Activated naive CD8-positive, alpha-beta T cell treated with anti-CD3 and anti-CD28 coated beads for 36 hours (primary cell): ENCODE measurements around the gene ZC3H13. TPM values are rescaled to one million over a fixed set of nuclear protein-coding genes. Genes with fewer than 3 reads are reported as not detected.
A peak's percentile ranks its signal among the peaks of the same experiment; 100 is the strongest.

Experiments
- DNase-seq: peaks from one replicate; pipeline ENCODE4 v3.0.0; 2021
- H3K27ac Mint-ChIP-seq: one replicate; pipeline ENCODE4 v1.8.0; 2022; ENCODE audit warnings: mild to moderate bottlenecking, moderate library complexity, mixed read lengths
- H3K27me3 Mint-ChIP-seq: one replicate; pipeline ENCODE4 v1.8.0; 2022; ENCODE audit warnings: mild to moderate bottlenecking, mixed read lengths
- H3K36me3 Mint-ChIP-seq: one replicate; pipeline ENCODE4 v1.8.0; 2021; ENCODE audit warnings: mild to moderate bottlenecking, mixed read lengths
- H3K4me1 Mint-ChIP-seq: one replicate; pipeline ENCODE4 v1.8.0; 2021; ENCODE audit warnings: mixed read lengths
- H3K4me3 Mint-ChIP-seq: one replicate; pipeline ENCODE4 v1.8.0; 2022; ENCODE audit warnings: mild to moderate bottlenecking, moderate library complexity, mixed read lengths
- H3K9me3 Mint-ChIP-seq: one replicate; pipeline ENCODE4 v1.8.0; 2022; ENCODE audit warnings: mixed read lengths
- total RNA-seq, 2 experiments: library from RNA; stranded (reverse); gene quantifications; one replicate each; pipeline ENCODE4 v1.2.3, GENCODE V29; 2021

Gene ZC3H13
- 10 to 100 TPM; 41.6 to 45.7 TPM for total RNA-seq

DNA sequence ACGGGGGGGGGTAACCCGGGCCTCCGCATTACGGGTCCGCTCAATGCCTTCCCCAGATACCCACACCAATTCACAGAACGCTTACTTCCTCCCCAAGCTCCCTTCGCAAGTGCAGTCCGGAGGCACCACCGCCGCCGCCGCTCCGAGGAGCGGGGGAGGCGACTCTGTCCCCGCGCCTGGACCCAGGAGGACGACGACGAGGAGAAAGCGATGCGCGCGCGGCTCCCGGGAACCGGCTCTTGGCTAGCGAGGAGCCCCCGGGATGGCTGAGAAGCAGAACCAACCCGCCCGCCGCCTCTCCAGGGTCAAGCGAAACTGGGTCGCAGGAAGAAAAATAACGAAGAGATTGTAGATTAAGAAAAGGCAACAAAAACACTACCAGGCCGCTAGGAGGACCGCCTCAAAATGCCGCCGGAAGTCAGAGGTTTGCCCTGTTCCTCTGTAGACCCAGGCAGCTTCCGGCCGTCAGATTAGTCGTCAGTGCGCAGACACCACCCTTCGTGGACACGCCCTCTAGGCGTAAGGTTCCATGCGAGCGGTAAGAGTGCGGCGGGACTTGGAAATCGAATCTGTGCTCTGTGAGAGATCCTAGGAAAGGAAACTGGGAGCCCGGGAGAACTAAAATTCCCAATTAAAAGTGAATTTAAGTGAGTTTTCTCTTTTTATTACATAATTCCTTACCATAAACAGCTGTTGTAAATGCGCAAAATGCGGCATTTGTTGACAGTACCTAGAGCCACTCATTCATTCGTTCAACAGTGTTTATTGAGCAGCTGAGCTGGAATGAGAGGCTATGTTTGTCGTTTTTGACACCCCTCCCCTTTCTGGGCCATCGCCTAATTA is at the start of gene ZC3H13:
Gene ZC3H13, minus strand, starts transcription at position 428 of the 843 bp plus-strand sequence. CDS start 7,239 bp downstream, outside the sequence.
- Mint-ChIP-seq H3K4me3 (peak within 1 kb of the TSS; percentile 92), H3K36me3 (peaks cover 4% of the 10 kb centered on the region), H3K4me1 (peaks cover 29% of the 10 kb centered on the region), H3K27ac (peak within 1 kb of the TSS; percentile 98), H3K27me3 (peaks cover 8% of the 10 kb centered on the region), H3K9me3 (no peaks in the 10 kb centered on the region)
- peak; percentile 90 for DNase-seq

- H3K9me3 Mint-ChIP-seq = no peaks in the 10 kb centered on the region
- no peak overlapping the region for H3K4me3 Mint-ChIP-seq
- DNase-seq = no peak
- no peak overlapping the region for H3K27ac Mint-ChIP-seq
- H3K36me3 Mint-ChIP-seq = no peaks in the 10 kb centered on the region
- H3K4me1 Mint-ChIP-seq = peaks cover 7% of the 10 kb centered on the region
- H3K27me3 Mint-ChIP-seq = peaks cover 6% of the 10 kb centered on the region
Measured at GRCh38 chr13:46102255-46102605, 49.7 kb upstream of the ZC3H13 start.

GRCh38 chr13:46101484-46102254 is 49.1 kb upstream of the ZC3H13 start:
- no peak overlapping the region for H3K4me3 Mint-ChIP-seq
- peaks cover 6% of the 10 kb centered on the region for H3K27me3 Mint-ChIP-seq
- DNase-seq = no peak
- H3K27ac Mint-ChIP-seq = no peak overlapping the region
- H3K36me3 Mint-ChIP-seq = no peaks in the 10 kb centered on the region
- no peaks in the 10 kb centered on the region for H3K9me3 Mint-ChIP-seq
- peaks cover 2% of the 10 kb centered on the region for H3K4me1 Mint-ChIP-seq

DNA sequence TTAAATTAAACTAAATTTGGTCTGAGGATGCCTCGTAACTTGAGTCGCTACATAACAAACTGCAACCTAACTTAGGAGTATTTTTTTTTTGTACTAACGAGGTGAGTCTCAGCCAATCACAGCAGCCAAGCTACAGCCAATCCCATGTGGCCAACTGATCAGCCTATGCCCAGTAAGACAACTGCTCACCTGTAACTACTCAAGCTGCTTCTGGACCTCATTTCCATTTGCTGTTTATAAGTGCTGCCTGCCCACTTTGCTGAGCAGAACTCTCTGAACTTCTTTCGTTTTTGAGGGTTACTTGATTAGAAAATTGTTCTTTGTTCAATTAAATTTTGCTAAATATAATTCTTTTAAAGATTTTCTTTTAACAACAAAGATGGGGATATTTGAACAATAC is 48.5 kb upstream of the ZC3H13 start:
- Mint-ChIP-seq H3K4me3 (no peak overlapping the region), H3K27ac (no peak overlapping the region), H3K36me3 (no peaks in the 10 kb centered on the region), H3K9me3 (no peaks in the 10 kb centered on the region), H3K4me1 (peaks cover 2% of the 10 kb centered on the region), H3K27me3 (peaks cover 6% of the 10 kb centered on the region)
- DNase-seq = no peak

DNA sequence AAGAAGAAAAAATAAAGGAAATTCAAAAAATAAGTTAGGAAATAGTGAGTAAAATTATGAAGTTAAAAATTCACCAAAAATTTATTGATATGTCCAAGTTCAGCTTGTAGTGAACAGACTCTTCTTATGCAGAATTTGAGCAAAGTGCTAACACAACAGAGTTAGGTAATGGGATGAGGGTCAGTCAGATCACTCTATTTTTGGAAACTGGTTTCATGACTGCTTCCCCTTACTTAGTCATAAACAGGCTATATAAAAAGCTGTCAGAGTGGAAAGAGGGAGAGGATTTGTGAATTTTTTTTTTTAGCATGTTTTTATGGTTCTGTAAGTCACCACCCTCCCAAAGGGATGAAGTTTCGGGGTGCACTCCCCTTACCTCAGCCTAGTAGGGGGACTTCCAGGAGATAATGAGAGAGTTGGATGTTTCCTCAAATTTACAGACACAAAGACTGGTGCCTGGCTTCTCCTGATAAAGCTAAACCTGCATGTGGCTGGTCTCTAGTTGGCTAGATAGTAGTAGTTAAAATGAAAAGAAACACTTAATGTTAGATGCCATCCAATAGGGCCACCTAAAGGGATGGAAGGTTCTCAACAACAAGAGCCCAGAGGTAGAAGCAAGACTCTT is 47.8 kb upstream of the ZC3H13 start:
- no peaks in the 10 kb centered on the region for H3K36me3 Mint-ChIP-seq
- H3K4me1 Mint-ChIP-seq = peaks cover 2% of the 10 kb centered on the region
- no peaks in the 10 kb centered on the region for H3K9me3 Mint-ChIP-seq
- H3K27ac Mint-ChIP-seq = no peak overlapping the region
- no peak for DNase-seq
- H3K4me3 Mint-ChIP-seq = no peak overlapping the region
- peaks cover 4% of the 10 kb centered on the region for H3K27me3 Mint-ChIP-seq

- Mint-ChIP-seq H3K4me3 (no peak overlapping the region), H3K27me3 (no peaks in the 10 kb centered on the region), H3K9me3 (no peaks in the 10 kb centered on the region), H3K27ac (no peak overlapping the region), H3K4me1 (peaks cover 2% of the 10 kb centered on the region), H3K36me3 (no peaks in the 10 kb centered on the region)
- no peak for DNase-seq
Measured at GRCh38 chr13:46097663-46098062, 45.1 kb upstream of the ZC3H13 start.

- no peak for DNase-seq
- Mint-ChIP-seq H3K27ac (no peak overlapping the region), H3K27me3 (peaks cover 2% of the 10 kb centered on the region), H3K36me3 (no peaks in the 10 kb centered on the region), H3K9me3 (no peaks in the 10 kb centered on the region), H3K4me1 (peaks cover 2% of the 10 kb centered on the region), H3K4me3 (no peak overlapping the region)
Measured at GRCh38 chr13:46097015-46097414, 44.5 kb upstream of the ZC3H13 start.

DNA sequence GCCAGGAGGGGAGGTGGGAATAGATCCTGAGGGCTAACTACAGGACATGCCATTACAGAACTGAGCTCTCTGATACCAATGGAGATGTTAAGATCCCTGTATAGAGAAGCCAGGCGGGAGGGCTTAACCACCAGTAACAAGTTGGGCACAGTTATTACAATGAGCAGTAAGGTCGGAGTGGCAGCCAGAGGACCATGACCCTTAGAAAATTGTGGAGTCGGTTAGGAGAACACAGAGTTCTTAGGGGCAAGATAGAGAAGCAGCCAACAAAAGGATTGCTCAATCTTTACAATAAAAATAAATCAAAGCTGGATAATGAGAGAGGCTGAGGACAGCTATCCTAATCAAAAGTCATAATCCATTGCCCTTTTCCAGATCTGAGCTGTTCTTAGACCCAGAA is 41.9 kb upstream of the ZC3H13 start:
- H3K4me1 Mint-ChIP-seq = no peaks in the 10 kb centered on the region
- peaks cover 3% of the 10 kb centered on the region for H3K27me3 Mint-ChIP-seq
- H3K36me3 Mint-ChIP-seq = no peaks in the 10 kb centered on the region
- no peak for DNase-seq
- H3K4me3 Mint-ChIP-seq = no peak overlapping the region
- no peaks in the 10 kb centered on the region for H3K9me3 Mint-ChIP-seq
- no peak overlapping the region for H3K27ac Mint-ChIP-seq

GRCh38 chr13:46088821-46089562 is 36.4 kb upstream of the ZC3H13 start:
- no peak overlapping the region for H3K4me3 Mint-ChIP-seq
- DNase-seq = no peak
- H3K27ac Mint-ChIP-seq = no peak overlapping the region
- no peaks in the 10 kb centered on the region for H3K9me3 Mint-ChIP-seq
- no peaks in the 10 kb centered on the region for H3K36me3 Mint-ChIP-seq
- peaks cover 3% of the 10 kb centered on the region for H3K27me3 Mint-ChIP-seq
- no peaks in the 10 kb centered on the region for H3K4me1 Mint-ChIP-seq

GRCh38 chr13:46087481-46087880 is 34.9 kb upstream of the ZC3H13 start:
- no peak overlapping the region for H3K4me3 Mint-ChIP-seq
- H3K27ac Mint-ChIP-seq = no peak overlapping the region
- H3K36me3 Mint-ChIP-seq = no peaks in the 10 kb centered on the region
- no peaks in the 10 kb centered on the region for H3K9me3 Mint-ChIP-seq
- H3K27me3 Mint-ChIP-seq = peaks cover 3% of the 10 kb centered on the region
- DNase-seq = no peak
- H3K4me1 Mint-ChIP-seq = no peaks in the 10 kb centered on the region

DNA sequence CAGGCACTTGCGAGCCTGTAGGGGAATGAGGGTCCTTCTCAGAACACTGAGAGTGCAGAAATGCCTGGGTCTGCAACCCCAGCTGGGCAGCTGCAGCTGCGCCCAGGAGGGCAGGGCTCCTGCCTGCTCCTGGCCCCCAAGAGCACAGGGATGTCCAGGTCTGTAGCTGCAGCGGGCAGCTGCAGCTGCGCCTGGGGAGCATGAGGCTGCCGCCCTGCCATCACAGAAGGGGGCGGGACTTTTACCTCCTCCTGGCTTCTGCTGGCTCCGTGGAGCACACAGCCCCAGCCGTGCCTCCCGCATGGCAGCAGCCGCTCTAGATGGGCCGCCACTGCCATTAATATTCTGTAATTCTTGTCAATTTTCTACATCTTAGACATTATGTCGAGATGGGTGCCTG is 34.4 kb upstream of the ZC3H13 start:
- H3K27ac Mint-ChIP-seq = no peak overlapping the region
- no peaks in the 10 kb centered on the region for H3K36me3 Mint-ChIP-seq
- H3K27me3 Mint-ChIP-seq = peaks cover 1% of the 10 kb centered on the region
- H3K9me3 Mint-ChIP-seq = no peaks in the 10 kb centered on the region
- no peak overlapping the region for H3K4me3 Mint-ChIP-seq
- DNase-seq = no peak
- no peaks in the 10 kb centered on the region for H3K4me1 Mint-ChIP-seq

DNA sequence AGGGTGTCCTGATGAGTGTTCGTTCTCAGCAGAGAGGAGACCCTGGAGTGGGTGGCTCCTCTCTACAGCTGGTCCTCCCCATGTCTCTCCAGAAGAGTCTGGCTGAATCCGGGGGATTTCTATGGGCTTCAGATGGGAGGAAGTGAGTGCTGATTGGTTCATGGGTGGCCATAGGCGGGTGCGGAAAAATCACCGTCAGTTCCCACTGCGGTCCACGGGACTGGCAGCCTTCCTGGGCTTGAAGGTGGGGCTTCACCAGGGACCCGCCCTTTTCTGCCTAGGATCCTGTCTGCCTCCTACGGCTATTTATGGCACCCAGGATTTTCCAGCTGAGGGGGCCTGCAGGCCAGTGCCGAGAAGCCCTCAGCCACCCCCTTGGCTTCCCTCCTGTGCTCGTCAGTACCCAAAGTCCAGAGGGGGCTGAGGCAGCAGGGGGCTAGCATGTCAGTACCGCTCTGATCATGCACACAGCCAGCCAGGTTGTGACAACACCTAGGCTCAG is 33.9 kb upstream of the ZC3H13 start:
- DNase-seq = no peak
- H3K4me3 Mint-ChIP-seq = no peak overlapping the region
- no peaks in the 10 kb centered on the region for H3K36me3 Mint-ChIP-seq
- no peaks in the 10 kb centered on the region for H3K9me3 Mint-ChIP-seq
- H3K27me3 Mint-ChIP-seq = no peaks in the 10 kb centered on the region
- no peak overlapping the region for H3K27ac Mint-ChIP-seq
- no peaks in the 10 kb centered on the region for H3K4me1 Mint-ChIP-seq

- no peak overlapping the region for H3K27ac Mint-ChIP-seq
- H3K27me3 Mint-ChIP-seq = no peaks in the 10 kb centered on the region
- no peak overlapping the region for H3K4me3 Mint-ChIP-seq
- no peaks in the 10 kb centered on the region for H3K36me3 Mint-ChIP-seq
- H3K9me3 Mint-ChIP-seq = no peaks in the 10 kb centered on the region
- no peaks in the 10 kb centered on the region for H3K4me1 Mint-ChIP-seq
- no peak for DNase-seq
Measured at GRCh38 chr13:46085737-46086136, 33.2 kb upstream of the ZC3H13 start.

DNA sequence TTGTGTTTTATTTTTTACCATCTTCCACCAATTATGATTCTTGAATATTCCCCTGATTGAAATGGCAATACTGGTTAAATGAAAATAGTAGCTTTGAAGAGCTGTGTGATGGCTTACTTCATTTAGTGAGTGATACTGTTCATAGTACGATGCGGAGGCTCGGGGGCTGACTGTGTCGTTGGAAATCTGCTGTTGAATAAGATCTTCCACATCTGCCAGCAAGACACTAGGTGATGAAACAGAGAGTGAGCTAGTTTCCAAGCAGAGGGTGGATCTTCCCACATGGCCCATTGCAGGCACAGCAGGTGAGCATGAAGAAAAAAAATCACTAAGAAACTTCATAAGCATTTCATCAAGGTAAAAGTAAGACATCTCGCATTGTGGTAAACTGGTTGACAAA is 29.8 kb upstream of the ZC3H13 start:
- no peak for DNase-seq
- peaks cover 9% of the 10 kb centered on the region for H3K4me1 Mint-ChIP-seq
- no peaks in the 10 kb centered on the region for H3K27me3 Mint-ChIP-seq
- no peaks in the 10 kb centered on the region for H3K36me3 Mint-ChIP-seq
- H3K27ac Mint-ChIP-seq = no peak overlapping the region
- H3K4me3 Mint-ChIP-seq = no peak overlapping the region
- H3K9me3 Mint-ChIP-seq = no peaks in the 10 kb centered on the region

DNA sequence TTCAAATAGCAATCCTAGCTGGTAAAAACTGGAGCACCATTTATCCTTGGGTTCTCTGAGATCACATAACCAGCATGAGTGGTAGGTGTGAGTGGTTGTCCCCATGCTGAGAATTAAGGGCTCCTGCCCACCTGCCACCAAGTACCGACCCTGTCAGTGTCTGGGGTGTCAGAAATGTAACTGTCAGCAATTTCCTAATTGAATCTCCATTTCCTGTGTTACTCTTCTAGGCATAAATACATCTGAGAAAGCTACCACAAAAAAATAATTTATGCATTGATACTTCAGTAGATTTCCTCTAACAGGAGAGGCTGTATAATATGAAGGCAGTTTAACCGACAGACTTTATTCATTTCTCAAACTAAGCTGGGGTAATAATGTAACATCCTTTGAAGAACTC is 27.2 kb upstream of the ZC3H13 start:
- H3K27ac Mint-ChIP-seq = no peak overlapping the region

More for the DNA sequence above, 27.2 kb upstream of the ZC3H13 start:
- peaks cover 9% of the 10 kb centered on the region for H3K4me1 Mint-ChIP-seq
- no peaks in the 10 kb centered on the region for H3K9me3 Mint-ChIP-seq
- H3K4me3 Mint-ChIP-seq = no peak overlapping the region
- H3K27me3 Mint-ChIP-seq = no peaks in the 10 kb centered on the region
- DNase-seq = no peak
- H3K36me3 Mint-ChIP-seq = no peaks in the 10 kb centered on the region
